ENCODE measurements around the gene APLF.

The APLF gene

DNA sequence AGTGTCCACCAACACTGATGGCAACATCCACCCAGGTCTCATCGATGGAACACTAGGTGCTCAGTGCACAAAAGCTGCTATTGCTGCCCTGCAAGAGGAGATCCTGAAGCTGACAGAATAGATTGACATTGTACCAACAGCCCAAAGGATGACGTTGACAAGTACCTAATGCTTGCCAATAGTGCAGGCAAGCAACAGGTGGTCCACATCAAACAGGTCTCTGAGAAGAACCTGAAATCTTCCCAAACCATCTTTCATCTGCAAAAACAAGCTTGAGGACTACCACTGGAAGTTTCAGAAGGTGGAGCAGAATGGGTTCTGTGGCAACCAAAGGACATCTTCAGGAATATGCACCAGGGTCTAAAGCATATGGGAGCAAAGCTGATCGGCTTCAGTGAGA, 160.2 kb downstream of the APLF start:
- DNase-seq (ENCODE audit: insufficient read length, low spot score), result no peak
- no peak for FAIRE-seq

All from HTR-8/SVneo (cell line).